Kidney (tissue), 14 donors: ENCODE results near the gene PSMA6. TPM values are rescaled to one million over a fixed set of nuclear protein-coding genes. Genes with fewer than 3 reads are reported as not detected.
"Not testable (repeated sequence)": the region's sequence is repeated elsewhere in the genome, so short reads cannot be mapped to it uniquely, and the experiment has no call there.

Experiments used
- DNase-seq, 5 donors: peaks; one replicate each; pipeline ENCODE4 v3.0.0-alpha.2; 2013 to 2020
- FAIRE-seq: peaks from 2 replicates; lab custom pipeline; 2012; peaks lifted over from hg19 to GRCh38; lab: Jason Lieb, UNC
- H3K27ac ChIP-seq, 2 donors: one replicate each; pipeline ENCODE4 v1.7.0; 2013; ENCODE audit warnings: low read depth in 2 of 2, low read length in 2 of 2, inconsistent platforms in 1 of 2
- H3K27me3 ChIP-seq: one replicate; pipeline ENCODE4 v1.7.1; 2013; ENCODE audit warnings: low read length, inconsistent platforms; ENCODE audit not compliant: control insufficient read depth, insufficient read depth
- H3K36me3 ChIP-seq, 3 donors: one replicate each; pipeline versions ENCODE4 v1.7.0 to v1.7.1; 2013; ENCODE audit warnings: low read length in 3 of 3, control low read depth in 1 of 3, inconsistent platforms in 1 of 3; ENCODE audit not compliant: insufficient read depth in 3 of 3, control insufficient read depth in 2 of 3
- H3K4me1 ChIP-seq, 3 donors: one replicate each; pipeline versions ENCODE4 v1.7.0 to v1.7.1; 2013; ENCODE audit warnings: low read length in 3 of 3, inconsistent platforms in 1 of 3, low read depth in 1 of 3; ENCODE audit not compliant: control insufficient read depth in 2 of 3, insufficient read depth in 2 of 3
- H3K4me3 ChIP-seq, 3 donors: one replicate each; pipeline versions ENCODE4 v1.7.0 to v1.8.1; 2013; ENCODE audit warnings: low read length in 3 of 3, control low read depth in 1 of 3, inconsistent platforms in 1 of 3
- H3K9ac ChIP-seq, 3 donors: one replicate each; pipeline versions ENCODE4 v1.7.0 to v1.7.1; 2013; ENCODE audit warnings: low read length in 3 of 3, control low read depth in 1 of 3, inconsistent platforms in 1 of 3
- H3K9me3 ChIP-seq, 3 donors: one replicate each; pipeline versions ENCODE4 v1.7.0 to v1.7.1; 2013; ENCODE audit warnings: low read length in 3 of 3, control low read depth in 1 of 3, inconsistent platforms in 1 of 3; ENCODE audit not compliant: control insufficient read depth in 2 of 3, insufficient read depth in 1 of 3
- CTCF ChIP-seq: IDR thresholded peaks from 3 replicates; pipeline ENCODE4 v1.5.1; 2012; ENCODE audit warnings: mild to moderate bottlenecking, moderate library complexity, borderline replicate concordance; ENCODE audit not compliant: insufficient read depth; ENCODE audit errors: extremely low read depth
- intact Hi-C: fragments of 100-400 bp; cut with DNase I; formaldehyde crosslinking; loops from one replicate; pipeline ENCODE4 v1.11.1; 2022
- polyA plus RNA-seq: library from polyadenylated mRNA; stranded (reverse); fragments of 350-450 nt; fragmentation: Illumina TruSeq; extraction: RNeasy Lipid Tissue Mini Kit (QIAGEN cat#74804); gene quantifications from one replicate; pipeline ENCODE4 v1.2.3, GENCODE V29; 2014; ENCODE audit warnings: low read depth, low replicate concordance; ENCODE audit not compliant: insufficient read depth
- total RNA-seq: library from RNA; stranded (reverse); fragmentation: NEBNext Ultra II Directional; extraction: Animal tissue kit (Norgen Biotek cat#: 25700); gene quantifications from one replicate; pipeline ENCODE4 v1.2.1, GENCODE V29; 2021
- donor health status: control.
- donor health status: control.
- donor health status: control.
- donor health status: control.
- donor health status: control.
- donor health status: DM: yes; HTN: yes; CAD: no.
- donor health status: Normal renal cell carcinoma (clear cell type).

Gene PSMA6
- total and polyA plus RNA-seq, 2 donors from 2014 or later = 127 to 174 TPM

- intact Hi-C loops = no loop called here
- TF ChIP-seq CTCF = no peak
- DNase-seq (no peak), FAIRE-seq (no peak)
- H3K27ac ChIP-seq = no peak overlapping the region
- no peaks in the 10 kb centered on the region for H3K27me3 ChIP-seq
- no peaks in the 10 kb centered on the region for H3K4me1 ChIP-seq
- no peaks in the 10 kb centered on the region for H3K9me3 ChIP-seq
- no peak overlapping the region for H3K4me3 ChIP-seq
- no peak overlapping the region for H3K9ac ChIP-seq
- no peaks in the 10 kb centered on the region for H3K36me3 ChIP-seq
Observed at GRCh38 chr14:35299708-35300107, 7.5 kb downstream of the PSMA6 start.

- Histone ChIP-seq H3K9me3 (no peaks in the 10 kb centered on the region), H3K27me3 (no peaks in the 10 kb centered on the region), H3K4me3 (no peak overlapping the region), H3K27ac (no peak overlapping the region), H3K36me3 (no peaks in the 10 kb centered on the region), H3K9ac (no peak overlapping the region), H3K4me1 (no peaks in the 10 kb centered on the region)
- DNase-seq (no peak), FAIRE-seq (no peak)
- intact Hi-C loops = no loop called here
- TF ChIP-seq CTCF = no peak
Observed at GRCh38 chr14:35300228-35300627, 8.0 kb downstream of the PSMA6 start.

- H3K4me3 ChIP-seq, H3K36me3 ChIP-seq, H3K27ac ChIP-seq, H3K9ac ChIP-seq, H3K4me1 ChIP-seq, DNase-seq, intact Hi-C loops, H3K27me3 ChIP-seq, H3K9me3 ChIP-seq, FAIRE-seq: not testable (repeated sequence)
Observed at GRCh38 chr14:35301334-35301733, 9.2 kb downstream of the PSMA6 start.

- FAIRE-seq (no peak), DNase-seq (no peak)
- no peaks in the 10 kb centered on the region for H3K36me3 ChIP-seq
- H3K4me1 ChIP-seq = no peaks in the 10 kb centered on the region
- H3K9me3 ChIP-seq = no peaks in the 10 kb centered on the region
- H3K27ac ChIP-seq = no peak overlapping the region
- no peak overlapping the region for H3K9ac ChIP-seq
- no peaks in the 10 kb centered on the region for H3K27me3 ChIP-seq
- H3K4me3 ChIP-seq = no peak overlapping the region
- TF ChIP-seq CTCF = no peak
- intact Hi-C loops = no loop called here
Observed at GRCh38 chr14:35301735-35302528, 9.8 kb downstream of the PSMA6 start.
